Measurements from ENCODE around the gene KCNIP3.

DNA sequence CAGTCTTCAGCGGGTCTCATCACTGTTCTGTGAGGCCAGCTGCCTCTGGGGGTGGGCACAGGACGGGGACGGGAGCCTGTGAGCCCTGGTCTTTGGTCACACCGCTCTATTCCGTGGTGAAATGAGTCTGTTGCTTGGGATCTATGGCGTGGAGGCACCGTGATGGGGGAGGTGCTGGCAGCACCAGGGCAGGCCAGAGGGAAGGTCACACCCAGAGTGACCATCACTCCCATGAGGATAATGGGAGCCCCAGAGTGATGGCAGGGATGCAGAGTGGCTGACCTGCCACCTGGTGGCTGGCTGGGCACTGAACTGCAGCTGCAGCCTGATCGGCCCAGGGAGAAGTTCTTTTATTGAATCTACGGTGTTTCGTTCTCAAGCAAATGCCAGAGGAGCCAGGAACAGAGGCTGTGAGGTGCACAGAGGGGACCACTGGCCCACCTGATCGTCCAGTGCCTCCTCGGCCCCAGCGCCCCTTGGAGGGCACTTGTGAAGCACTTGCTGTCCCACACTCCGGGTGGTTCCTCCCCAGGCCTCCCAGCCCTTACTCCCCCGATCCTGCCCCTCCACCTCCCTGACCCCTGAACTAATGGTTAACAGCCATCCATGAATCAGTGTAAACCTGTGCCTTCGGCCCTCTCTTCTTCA, 17.9 kb downstream of the KCNIP3 start:
- TF ChIP-seq, protein P1, sequence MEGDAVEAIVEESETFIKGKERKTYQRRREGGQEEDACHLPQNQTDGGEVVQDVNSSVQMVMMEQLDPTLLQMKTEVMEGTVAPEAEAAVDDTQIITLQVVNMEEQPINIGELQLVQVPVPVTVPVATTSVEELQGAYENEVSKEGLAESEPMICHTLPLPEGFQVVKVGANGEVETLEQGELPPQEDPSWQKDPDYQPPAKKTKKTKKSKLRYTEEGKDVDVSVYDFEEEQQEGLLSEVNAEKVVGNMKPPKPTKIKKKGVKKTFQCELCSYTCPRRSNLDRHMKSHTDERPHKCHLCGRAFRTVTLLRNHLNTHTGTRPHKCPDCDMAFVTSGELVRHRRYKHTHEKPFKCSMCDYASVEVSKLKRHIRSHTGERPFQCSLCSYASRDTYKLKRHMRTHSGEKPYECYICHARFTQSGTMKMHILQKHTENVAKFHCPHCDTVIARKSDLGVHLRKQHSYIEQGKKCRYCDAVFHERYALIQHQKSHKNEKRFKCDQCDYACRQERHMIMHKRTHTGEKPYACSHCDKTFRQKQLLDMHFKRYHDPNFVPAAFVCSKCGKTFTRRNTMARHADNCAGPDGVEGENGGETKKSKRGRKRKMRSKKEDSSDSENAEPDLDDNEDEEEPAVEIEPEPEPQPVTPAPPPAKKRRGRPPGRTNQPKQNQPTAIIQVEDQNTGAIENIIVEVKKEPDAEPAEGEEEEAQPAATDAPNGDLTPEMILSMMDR (IDR thresholded peaks at IDR 0.05; ENCODE audit: low read depth, low read length) = peak; percentile 57
- TF ChIP-seq EZH2phosphoT487 (IDR thresholded peaks at IDR 0.05; ENCODE audit: low read depth) = no peak
